HG02885 (cell line): ENCODE data around the gene MTM1.

Source experiments
- ATAC-seq: cut with Tn5 transposase; IDR thresholded peaks from one replicate; pipeline ENCODE4 v1.9.1; 2021; ENCODE audit warnings: mild to moderate bottlenecking; ENCODE audit not compliant: unreplicated experiment, poor library complexity

MTM1 gene

DNA sequence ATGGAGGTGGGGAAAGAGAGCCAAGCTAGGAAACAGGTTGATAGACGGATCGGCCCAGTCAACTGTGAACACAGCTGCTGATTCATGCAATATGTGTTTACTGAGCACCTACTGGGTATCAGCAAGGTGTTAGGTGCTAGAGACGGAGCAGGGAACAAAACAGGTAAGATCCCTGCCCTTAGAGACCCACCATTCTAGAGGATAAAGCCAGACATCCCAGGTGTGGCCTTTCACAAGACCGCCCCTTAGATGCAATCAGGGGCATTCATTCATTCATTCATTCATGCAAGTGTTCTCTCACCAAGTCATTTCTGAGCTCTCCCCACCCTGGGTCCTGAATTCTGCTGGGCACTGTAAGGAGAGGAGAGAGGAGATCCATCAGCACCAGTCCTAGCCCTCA, 20.2 kb upstream of the MTM1 start:
- ATAC-seq, result no peak

DNA sequence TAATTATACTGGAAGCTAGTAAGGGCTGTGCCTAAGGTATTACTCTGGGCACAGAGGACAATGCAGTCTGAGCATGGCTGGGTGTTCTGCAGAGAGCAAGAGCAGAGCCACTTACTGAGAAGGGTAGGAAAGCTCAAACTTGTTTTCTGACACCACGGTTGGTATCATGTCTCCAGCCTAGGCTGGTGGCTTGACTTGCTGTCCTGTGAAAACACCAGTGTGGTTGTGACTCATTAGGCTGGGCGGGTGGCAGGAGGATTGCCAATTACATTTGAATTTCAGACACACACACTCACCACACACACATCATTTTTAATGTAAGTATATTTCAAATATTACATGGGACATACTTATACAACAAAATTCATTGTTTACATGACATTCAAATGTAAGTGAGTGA, 19.7 kb upstream of the MTM1 start:
- no peak for ATAC-seq

DNA sequence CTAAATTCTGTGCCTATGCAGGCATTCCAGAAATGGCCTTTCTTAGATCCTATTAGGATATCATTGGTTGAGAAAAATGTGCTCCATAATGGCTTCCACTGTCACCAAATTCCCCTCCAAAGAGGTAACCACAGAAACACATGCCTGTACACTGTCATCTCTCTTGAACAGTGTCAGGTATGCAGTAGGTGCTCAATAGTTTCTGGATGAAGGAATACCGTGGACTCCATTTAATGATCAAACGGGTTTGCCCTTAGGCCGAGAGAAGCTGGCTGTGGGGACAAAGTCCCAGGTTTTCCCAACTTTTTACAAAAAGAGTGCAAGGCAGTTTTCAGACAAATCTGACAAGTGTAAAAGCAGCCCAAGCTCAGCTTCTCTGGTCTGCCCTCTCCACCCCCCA, 16.5 kb upstream of the MTM1 start:
- no peak for ATAC-seq

DNA sequence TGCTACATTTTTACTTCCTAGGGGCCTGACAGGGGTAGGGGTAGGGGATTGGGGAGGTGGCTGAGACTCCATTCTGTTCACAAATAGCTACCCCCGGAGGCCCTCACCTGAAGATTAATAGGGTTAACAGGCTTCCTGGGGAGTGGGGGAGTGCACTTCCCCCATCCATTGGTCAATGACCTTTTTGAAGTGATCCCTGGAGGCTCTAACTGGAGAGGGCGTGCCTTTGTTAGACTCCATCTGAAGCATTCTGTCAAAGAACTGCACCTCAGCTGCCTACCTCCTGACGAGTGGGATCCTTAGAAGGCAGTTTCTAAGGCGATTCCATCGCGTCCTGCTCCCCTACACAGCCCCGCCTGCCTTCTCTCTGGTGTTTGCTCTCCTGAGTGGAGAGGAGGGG, 10.0 kb upstream of the MTM1 start:
- no peak for ATAC-seq

DNA sequence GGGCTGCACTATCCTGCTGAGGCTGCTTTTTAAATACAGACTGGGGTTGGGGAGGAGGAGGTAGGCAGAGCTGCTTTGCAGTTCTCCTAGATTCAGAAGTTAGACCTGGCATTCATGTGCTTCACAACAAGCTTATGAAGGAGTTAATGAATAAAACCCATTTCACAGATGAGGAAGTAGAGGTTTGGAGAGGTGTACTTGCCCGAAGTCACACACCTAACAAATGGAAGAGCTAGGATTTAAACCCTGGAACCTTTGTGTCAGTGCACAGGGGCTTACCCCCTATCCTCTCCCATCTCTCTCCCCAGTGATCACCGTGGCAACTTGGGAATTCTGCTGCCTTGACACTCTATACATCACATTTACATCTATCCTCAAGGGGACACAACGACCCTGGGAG, 3.6 kb upstream of the MTM1 start:
- ATAC-seq, result no peak

DNA sequence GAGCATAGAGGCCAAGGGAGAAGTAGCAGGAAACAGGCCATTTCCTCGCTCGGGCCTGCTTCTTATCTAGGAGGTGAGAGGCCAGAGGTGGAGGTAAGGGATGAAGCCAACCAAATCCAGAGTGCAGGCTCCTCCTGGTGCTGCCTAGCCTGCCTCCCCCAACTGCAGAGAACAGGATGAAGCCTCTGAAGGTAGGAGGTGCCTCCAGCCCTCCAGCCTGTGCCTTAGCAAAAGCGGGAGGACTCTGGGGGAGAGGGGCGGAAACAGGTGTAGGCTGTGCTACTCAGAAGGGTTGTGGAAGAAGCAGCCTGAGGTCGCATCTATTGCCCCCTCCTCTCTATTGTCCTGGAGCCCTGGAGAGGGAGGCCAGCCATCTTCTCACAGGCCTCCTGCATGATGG, 2.9 kb upstream of the MTM1 start:
- no peak for ATAC-seq

DNA sequence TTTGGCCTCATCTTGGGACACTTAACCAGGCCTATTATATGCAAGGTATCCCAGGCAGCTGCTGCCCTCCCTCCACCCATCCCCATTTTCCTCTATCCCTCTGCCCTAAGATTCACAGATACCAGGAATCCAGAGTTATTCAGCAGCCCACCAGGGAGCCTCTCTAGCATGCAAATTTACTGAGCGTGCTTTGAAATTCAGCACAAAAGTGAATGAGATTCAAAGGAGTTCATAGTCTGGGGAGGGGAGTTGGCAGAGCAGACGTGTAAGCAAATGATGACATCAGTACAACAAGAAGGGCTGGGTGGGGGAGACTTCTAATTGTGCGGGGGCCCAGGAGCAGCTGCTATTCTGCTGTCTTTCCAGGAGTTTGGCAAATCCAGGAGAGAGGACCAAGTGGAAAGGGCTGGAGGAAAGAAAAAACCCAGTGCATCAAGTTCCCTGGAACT, 1.7 kb upstream of the MTM1 start:
- no peak for ATAC-seq

DNA sequence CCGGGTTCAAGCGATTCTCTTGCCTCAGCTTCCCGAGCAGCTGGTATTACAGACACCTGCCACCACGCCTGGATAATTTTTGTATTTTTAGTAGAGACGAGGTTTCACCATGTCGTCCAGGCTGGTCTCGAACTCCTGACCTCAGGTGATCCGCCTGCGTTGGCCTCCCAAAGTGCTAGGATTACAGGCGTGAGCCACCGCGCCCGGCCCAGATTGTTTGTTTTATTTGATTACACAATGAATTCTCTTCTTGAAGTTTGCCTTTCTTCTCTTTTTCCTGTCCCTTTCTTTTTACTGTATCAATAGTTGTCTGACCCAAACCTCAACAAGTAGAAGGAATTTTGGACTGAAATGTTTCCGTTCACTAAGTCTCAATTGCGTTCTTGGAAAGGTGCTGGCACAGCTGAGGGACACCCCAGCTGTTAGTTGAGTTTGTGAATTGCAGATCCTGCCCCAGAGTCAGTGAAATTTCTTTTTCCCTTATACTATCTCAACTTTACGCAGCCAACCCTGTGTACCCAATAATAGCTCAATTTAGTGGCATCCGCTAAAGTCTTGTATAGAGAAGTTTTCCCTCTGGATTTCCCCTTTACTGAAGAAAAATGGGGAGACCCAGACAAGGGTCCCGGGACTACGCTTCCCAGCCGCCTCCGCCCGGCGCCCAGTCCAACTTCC, 639 bp upstream of the MTM1 start:
- ATAC-seq, result no peak

DNA sequence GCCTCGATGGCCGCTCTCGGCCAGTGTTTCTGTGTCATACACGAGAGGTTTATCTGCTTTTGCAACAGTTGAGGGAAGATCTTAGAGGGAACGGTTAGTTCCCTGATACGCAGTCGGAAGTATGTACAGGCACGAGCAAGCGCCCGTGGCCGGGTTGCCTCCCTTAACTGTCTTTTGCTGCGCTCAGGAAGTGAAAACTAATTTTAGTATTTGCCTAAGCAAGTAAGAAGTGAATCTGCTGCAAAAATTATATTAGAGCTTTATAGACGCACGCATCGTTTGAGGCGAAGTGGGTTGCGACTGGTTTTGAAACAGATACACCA, 695 bp downstream of the MTM1 start:
- peak; percentile 22 for ATAC-seq

DNA sequence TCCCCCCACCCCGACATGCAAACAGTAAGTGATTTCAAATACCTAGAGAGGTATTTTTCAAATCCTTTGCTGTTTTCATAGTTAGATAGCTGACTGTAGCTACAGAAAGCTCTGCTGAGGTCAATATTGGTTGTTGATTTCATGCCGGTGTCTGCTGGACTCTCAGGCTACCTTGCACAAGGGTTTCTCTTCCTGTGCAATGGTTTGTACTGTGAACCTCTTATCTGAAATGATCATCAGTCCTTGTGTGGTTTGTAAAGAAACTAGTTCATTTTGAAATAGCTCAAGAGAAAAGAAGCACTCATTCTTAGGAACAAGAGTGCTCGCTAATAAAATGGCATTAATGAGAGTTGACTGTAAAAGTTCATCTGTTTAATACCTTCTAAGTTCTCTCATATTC, 2.1 kb downstream of the MTM1 start:
- ATAC-seq, result no peak

DNA sequence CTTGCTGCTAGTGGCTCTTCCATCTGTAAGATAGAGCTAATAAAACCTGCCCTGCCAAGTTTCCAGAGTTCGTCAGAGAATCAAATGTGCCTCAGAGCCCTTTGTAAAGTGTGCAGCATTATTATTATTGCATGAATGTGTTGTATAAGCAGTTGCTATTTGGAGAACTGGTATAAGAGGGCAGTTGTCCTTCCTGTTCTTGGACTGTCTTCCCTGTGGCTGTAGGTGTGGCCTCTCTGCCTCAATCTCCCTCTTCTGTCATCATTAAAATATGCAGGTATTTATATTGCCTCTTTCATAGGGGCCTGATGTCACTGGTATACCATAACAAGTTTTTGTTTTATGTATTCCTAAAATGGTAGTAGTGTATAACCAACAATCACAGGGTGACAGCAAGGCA, 3.8 kb downstream of the MTM1 start:
- ATAC-seq, result no peak

DNA sequence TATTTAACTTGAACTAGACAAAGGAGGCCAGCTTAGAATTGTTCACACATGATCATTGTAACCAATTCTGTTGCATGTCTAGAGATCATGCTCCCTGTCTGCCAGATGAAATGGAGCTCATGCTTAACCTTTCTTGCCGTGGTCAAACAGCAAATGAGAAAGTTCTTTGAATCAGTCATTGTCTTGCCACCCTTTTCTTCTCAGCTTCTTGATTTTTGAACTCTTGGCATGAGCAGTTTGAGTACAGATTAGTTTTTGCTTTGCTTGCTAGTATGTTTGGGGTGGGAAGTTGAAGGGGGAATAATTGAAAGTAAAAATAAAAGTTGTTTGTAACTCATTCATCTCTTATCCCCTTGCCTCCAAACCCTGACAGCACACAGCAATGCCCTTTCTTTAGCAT, 4.7 kb downstream of the MTM1 start:
- no peak for ATAC-seq

DNA sequence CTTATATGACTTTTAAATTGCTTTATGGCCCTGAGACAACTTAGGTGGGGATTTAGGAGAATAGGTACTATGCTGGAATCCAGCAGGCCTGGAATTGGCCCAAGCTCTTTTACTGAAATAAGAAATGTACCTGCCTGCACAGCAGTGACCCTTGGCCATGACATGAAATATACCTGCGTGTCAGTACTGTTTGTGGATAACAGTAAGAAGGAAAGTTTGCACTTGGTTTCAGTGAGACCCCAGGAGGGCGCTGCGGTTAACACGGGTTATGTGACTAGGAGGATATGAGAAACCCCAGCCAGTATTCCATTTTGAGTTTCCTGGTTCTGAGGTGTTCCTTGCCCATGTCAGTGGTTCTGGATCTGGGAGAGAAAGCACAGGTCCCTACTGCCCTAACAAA, 5.3 kb downstream of the MTM1 start:
- peak; percentile 61 for ATAC-seq

DNA sequence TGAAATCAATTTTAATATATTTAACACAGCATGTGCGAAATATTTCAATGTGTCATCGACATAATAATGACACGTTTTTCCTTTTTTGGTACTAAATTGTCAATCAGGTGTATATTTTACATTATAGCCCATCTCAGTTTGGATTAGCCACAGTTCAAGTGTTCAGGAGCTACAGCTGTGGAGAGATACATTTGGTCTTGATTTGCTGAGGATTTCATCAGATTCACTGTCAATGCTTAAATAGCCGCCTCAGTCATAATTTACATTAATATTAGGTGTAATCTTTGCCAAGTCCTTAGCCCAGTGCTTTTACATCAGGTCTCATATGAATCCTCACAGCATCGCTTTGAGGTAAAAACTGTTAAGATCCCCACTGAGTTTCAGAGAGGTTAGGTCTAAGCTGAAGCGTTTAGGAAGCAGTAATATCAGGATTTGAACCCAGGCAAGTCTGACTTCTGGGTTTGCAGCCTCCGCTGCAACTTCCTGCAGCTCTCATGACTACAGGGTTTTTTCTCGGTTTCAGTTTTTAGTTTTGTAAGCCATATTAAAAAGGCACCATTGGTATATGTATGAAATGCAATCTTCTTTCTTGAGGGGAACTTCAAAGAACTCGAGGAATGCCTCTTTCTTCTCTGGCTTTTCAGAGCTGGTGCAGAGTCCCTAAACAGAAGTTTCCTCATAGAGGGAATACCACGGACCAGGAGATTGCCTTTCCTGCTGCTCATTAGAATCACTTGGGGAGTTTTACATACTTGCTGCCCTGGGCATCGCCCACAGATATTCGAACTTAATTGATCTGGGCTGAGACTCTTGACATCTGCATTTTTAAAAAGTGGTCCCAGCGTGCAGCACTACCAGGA, 6.4 kb downstream of the MTM1 start:
- ATAC-seq, result peak; percentile 57

DNA sequence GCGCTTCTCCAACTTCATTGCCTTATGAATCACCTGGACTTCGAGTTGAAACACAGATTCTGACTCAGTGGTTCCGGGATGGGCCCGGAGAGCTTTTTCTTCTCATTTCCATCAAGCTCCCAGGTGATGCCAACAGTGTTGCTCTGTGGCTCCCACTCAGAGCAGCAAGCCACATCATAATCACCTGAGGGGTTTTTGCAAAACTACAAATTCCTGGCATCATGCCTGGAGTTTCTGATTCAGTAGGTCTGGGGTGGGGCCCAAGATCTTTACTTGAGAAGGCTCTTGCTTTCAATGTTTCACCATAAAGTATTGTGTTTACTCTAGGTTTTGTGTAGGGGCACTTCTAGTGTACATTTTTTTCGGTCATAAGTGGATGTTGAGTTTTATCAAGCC, 7.0 kb downstream of the MTM1 start:
- no peak for ATAC-seq

DNA sequence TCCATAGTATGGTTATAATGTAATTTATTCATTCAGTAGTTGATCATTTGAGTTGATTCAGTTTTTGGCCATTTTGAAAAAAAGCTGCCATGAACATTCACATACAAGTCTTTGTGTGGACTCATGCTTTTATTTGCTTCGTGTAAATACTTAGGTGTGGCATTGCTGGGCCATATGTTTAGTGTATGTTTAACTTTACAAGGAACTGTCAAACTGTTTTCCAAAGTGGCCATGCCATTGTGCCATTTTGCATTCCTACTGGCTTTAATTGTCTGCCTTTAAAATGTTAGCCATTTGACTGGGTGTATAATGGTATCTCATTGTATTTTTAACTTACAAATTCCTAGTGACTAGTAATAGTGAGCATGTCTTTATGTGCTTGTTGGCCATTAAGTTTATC, 8.8 kb downstream of the MTM1 start:
- ATAC-seq, result no peak

DNA sequence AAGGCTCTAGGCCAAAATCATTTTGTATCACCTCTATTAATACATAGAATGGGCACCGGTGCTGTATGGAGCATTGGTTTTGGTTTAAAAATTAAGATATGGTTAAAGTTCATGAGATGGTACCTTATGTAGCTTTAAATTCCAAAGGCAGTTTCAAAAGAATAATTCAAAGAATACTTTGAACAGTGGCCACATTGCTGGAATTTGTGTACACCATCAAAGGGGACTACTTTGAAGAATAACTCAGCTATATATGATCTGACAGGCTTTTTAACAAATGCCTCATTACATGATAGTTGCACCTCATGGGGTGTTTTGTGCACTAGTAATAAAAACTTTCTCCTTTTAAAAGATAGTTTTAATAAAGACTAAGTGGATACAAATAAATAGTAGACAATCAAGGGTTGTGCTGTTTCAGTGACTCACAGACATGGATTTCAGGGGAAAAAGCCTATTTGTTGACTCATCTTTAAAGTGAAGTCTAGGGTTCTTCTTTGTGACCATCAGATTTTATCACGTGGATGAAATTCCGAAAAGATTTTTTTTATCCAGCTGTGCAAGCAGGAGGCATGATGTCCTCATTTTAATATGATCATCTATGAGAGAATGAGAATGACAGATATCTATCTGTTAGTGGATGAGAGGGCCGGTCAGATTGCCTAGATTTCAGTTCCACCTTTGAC, 12.8 kb downstream of the MTM1 start:
- no peak for ATAC-seq

DNA sequence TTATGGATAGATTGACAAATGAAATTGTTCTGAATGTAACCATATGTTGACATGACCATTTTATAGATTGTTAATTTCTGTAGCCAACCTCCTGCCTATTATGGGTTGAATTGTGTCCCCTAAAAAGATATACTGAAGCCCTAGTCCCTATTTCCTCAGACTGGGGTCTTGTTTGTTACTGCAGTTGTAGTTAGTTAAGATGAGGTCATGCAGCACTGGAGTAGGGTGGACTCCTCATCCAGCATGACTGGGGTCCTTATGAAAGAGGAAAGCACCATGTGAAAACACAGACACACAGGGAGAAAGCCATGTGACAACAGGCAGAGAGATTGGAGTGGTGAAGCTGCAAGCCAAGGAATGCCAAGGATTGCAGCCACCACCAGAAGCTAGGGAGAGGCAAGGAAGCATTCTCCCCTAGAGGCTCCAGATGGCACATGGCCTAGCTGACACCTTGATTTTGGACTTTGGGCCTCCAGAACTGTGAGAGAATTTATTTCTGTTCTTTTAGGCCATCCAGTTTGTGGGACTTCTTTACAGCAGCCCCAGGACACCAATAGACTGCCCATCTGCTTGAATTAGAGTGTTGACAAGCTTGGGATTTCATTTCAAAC, 14.0 kb downstream of the MTM1 start:
- no peak for ATAC-seq

DNA sequence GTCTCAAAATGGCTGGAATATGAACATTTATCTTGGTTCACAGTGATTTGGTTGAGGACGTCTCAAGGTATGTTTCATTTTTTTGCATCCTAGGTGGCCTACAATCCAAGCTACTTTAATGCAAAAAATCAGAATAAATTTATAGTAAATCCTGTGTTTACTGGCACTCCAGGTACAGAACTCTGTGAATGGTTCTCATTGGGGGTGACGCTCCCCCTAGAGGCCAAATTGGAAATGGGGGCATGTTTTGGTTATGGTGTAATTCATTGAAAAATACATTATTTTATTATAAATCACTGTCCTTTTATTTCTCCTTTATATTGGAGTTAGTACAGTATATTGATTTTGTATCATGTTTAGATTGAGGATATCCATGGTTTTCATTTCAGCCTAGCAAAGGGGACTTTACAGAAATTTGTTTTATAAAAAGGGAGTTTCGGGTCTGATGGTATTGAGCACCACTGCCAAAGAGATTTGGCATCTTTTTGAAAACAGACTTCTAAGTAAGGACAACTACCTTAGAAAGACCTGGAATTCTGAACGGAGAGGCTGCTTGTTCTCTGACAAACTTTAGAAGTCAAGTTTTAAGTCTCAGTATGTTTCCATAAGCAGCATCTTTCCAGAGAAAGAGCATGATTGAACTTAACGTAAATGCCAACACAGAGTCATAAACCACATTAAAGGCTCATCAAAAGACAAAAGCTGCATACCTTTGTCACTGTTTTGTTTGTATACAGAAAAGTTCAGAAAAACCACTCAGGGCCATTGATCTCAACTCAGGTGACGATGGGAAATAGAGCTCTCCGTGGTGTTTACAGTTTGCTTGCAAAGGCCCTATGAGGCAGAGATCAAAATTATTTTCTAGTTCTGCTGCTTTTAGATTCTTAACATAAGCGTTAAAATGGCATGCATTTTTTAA, 19.4 kb downstream of the MTM1 start:
- ATAC-seq, result peak; percentile 59

DNA sequence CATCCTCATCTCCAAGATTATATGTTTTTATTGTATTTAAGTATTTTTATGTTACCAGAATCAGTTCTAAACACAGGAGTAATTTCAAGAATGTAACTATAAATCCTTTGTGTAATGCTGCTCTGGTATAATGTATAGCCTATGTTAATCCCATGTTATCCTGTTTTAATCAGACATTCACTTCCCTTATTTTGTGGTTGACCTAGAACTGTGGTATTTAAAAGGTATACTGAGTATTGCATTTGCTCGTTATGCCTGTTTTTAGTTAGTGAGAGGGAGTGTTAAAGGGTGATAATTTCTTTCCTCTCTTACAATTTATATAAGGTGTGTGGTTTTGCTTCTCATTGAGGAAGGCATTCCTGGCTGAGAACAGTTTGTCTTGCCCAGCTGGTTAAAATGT, 26.2 kb downstream of the MTM1 start:
- no peak for ATAC-seq
